ENCODE data around the gene MUC3A. TPM values are rescaled to one million over a fixed set of nuclear protein-coding genes. Genes with fewer than 3 reads are reported as not detected.
"Not testable (repeated sequence)": the region's sequence is repeated elsewhere in the genome, so short reads cannot be mapped to it uniquely, and the experiment has no call there.

Gene MUC3A
- total RNA-seq, 4 donors from 2014 or later, result 0.09 TPM; not detected in 3

DNA sequence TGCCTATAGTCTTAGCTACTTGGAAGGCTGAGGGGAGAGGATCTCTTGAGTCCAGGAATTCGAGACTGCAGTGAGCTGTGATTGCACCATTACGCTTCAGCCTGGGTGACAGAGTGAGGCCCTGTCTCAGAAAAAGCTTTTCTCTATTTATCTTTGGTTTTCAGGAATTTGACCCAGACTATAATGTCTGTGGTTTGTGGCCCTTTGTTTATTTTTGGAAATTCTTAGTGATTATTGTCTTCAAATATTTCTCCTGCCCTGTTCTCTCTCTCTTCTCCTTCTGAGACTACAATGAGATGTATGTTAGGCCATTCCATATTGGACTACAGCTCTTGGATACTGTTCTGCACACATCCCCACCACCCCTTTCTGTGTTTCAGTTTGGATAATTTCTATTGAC lies 24.7 kb downstream of the MUC3A start:
- DNase-seq, result no peak
- no peaks in the 10 kb centered on the region for H3K4me1 ChIP-seq
- TF ChIP-seq, protein P1, sequence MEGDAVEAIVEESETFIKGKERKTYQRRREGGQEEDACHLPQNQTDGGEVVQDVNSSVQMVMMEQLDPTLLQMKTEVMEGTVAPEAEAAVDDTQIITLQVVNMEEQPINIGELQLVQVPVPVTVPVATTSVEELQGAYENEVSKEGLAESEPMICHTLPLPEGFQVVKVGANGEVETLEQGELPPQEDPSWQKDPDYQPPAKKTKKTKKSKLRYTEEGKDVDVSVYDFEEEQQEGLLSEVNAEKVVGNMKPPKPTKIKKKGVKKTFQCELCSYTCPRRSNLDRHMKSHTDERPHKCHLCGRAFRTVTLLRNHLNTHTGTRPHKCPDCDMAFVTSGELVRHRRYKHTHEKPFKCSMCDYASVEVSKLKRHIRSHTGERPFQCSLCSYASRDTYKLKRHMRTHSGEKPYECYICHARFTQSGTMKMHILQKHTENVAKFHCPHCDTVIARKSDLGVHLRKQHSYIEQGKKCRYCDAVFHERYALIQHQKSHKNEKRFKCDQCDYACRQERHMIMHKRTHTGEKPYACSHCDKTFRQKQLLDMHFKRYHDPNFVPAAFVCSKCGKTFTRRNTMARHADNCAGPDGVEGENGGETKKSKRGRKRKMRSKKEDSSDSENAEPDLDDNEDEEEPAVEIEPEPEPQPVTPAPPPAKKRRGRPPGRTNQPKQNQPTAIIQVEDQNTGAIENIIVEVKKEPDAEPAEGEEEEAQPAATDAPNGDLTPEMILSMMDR (IDR thresholded peaks at IDR 0.05), result no peak
- TF ChIP-seq POLR2A (IDR thresholded peaks at IDR 0.05), result no peak
- no peak overlapping the region for H3K4me3 ChIP-seq
- H3K27me3 ChIP-seq, result no peaks in the 10 kb centered on the region
- intact Hi-C loops (cut with DNase I; ENCODE audit: low total_unique reads), result no loop called here
- no peaks in the 10 kb centered on the region for H3K9me3 ChIP-seq
- no peaks in the 10 kb centered on the region for H3K36me3 ChIP-seq
- no peak overlapping the region for H3K27ac ChIP-seq

GRCh38 chr7:100975371-100975821 lies 26.1 kb downstream of the MUC3A start:
- H3K27me3 ChIP-seq, result no peaks in the 10 kb centered on the region
- intact Hi-C loops (cut with DNase I; ENCODE audit: low total_unique reads), result no loop called here
- H3K36me3 ChIP-seq, result no peaks in the 10 kb centered on the region
- no peaks in the 10 kb centered on the region for H3K4me1 ChIP-seq
- TF ChIP-seq POLR2A (IDR thresholded peaks at IDR 0.05), result no peak
- TF ChIP-seq, protein P1 (IDR thresholded peaks at IDR 0.05), result no peak
- no peak overlapping the region for H3K27ac ChIP-seq
- H3K9me3 ChIP-seq, result no peaks in the 10 kb centered on the region
- DNase-seq, result no peak
- no peak overlapping the region for H3K4me3 ChIP-seq

GRCh38 chr7:100978300-100978699 lies 29.0 kb downstream of the MUC3A start:
- Histone ChIP-seq H3K4me3 (no peak overlapping the region), H3K27ac (no peak overlapping the region), H3K4me1 (no peaks in the 10 kb centered on the region), H3K27me3 (no peaks in the 10 kb centered on the region), H3K9me3 (no peaks in the 10 kb centered on the region), H3K36me3 (no peaks in the 10 kb centered on the region)
- intact Hi-C loops (cut with DNase I; ENCODE audit: low total_unique reads), result no loop called here
- DNase-seq, result no peak
- TF ChIP-seq, protein P1 (IDR thresholded peaks at IDR 0.05), result no peak
- TF ChIP-seq POLR2A (IDR thresholded peaks at IDR 0.05), result no peak

DNA sequence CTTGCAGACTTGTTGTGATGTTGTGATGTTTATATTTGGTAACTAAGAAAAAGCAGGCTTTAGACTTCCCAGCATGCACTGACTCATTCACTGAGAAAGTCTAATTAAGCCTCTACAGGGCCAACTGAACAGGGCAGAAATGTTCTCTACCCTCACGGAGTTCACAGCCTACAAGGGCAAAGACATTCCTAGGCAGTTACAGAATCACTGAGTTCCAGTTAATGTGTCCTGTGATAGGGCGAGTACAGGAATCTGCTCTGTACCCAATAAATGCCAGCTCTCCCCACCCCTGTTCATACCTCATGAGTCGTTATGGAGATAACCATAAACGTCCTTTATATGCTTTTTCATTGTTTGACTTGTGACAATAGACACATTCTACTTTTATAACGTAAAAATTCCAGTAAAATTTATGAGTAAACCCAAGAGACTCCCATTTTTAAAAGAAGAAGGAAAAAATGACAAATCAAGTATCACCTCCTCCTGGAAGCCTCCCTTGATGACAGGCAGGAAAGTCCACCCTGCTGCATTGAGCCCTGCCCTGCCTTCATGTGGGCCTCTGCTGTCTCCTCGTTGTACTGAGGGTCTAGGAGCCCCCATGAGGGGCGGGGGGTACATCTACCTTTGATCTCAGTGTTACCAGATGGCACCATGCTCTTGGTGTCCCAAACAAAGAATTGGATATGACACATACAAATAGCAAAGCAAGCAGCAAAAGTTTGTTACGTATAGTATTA lies 34.3 kb downstream of the MUC3A start:
- TF ChIP-seq, protein P1 (IDR thresholded peaks at IDR 0.05), result no peak
- no peak for TF ChIP-seq POLR2A (IDR thresholded peaks at IDR 0.05)
- intact Hi-C loops (cut with DNase I; ENCODE audit: low total_unique reads), result no loop called here
- no peak for DNase-seq

GRCh38 chr7:100984241-100984918 lies 35.0 kb downstream of the MUC3A start:
- H3K4me3 ChIP-seq; intact Hi-C loops (cut with DNase I; ENCODE audit: low total_unique reads); H3K27ac ChIP-seq; H3K4me1 ChIP-seq; H3K9me3 ChIP-seq; H3K27me3 ChIP-seq; DNase-seq; H3K36me3 ChIP-seq: not testable (repeated sequence)

More for the DNA sequence above, 34.3 kb downstream of the MUC3A start:
- Histone ChIP-seq H3K36me3 (no peaks in the 10 kb centered on the region), H3K4me3 (no peak overlapping the region), H3K4me1 (no peaks in the 10 kb centered on the region), H3K27ac (no peak overlapping the region), H3K9me3 (no peaks in the 10 kb centered on the region), H3K27me3 (no peaks in the 10 kb centered on the region)

DNA sequence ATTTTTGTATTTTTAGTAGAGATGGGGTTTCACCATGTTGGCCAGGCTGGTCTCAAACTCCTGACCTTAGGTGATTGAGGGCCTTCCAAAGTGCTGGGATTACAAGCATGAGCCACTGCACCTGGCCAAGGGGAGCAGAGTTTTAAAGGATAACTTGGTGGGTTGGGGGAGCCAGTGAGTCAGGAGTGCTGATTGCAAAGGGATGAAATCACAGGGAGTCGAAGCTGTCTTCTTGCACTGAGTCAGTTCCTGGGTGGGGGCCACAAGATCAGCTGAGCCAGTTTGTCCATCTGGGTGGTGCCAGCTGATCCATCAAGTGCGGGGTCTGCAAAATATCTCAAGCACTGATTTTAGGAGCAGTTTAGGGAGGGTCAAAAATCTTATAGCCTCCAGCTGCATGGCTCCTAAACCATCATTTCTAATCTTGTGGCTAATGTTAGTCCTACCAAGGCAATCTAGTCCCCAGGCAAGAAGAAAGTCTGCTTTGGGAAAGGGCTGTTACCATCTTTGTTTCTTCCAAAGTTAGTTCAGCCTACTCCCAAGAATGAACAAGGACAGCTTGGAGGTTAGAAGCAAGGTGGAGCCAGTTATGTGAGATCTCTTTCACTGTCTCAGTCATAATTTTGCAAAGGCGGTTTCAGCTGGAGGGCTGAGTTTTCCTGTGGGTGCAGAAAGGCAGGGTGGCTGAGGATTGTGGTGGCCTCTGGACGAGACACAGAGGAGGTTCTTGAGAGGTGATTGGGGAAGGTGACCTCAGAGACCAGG lies 35.9 kb downstream of the MUC3A start:
- H3K27ac ChIP-seq; intact Hi-C loops (cut with DNase I; ENCODE audit: low total_unique reads); DNase-seq; H3K4me3 ChIP-seq; H3K27me3 ChIP-seq; H3K4me1 ChIP-seq; H3K36me3 ChIP-seq; H3K9me3 ChIP-seq: not testable (repeated sequence)

Data from uterus (tissue), 4 donors.